HepG2 (cell line): ENCODE results near the gene EVC. TPM values are rescaled to one million over a fixed set of nuclear protein-coding genes. Genes with fewer than 3 reads are reported as not detected.

Source experiments
- ATAC-seq: fragments of 200-7000 bp; cut with Tn5 transposase; 3 replicates; pipeline ENCODE4 v1.9.1; 2020; ENCODE audit warnings: mild to moderate bottlenecking, moderate library complexity
- BruUV-seq: library from RNA; stranded (reverse); fragments of 400-500 nt; replicated peaks from 2 replicates; lab custom pipeline; 2021; lab: Mats Ljungman, UMichigan
- CTCF ChIA-PET: fragments of 300-600 bp; formaldehyde crosslinking; extraction: SDS; loops from one replicate; lab custom pipeline; 2021; ENCODE audit warnings: low total read pairs, inconsistent platforms, low intra/inter-chr PET ratio; lab: Yijun Ruan, JAX
- POLR2A ChIA-PET: fragments of 350-600 bp; sonication (Branson Sonifier 250); formaldehyde crosslinking; loops from one replicate; lab custom pipeline; 2020; ENCODE audit warnings: antibody characterized with exemption, inconsistent platforms; lab: Yijun Ruan, JAX
- DNase-seq: peaks from one replicate; pipeline ENCODE4 v3.0.0-alpha.2; 2015; ENCODE audit warnings: low spot score
- FAIRE-seq: peaks from 3 replicates; lab custom pipeline; 2011; peaks lifted over from hg19 to GRCh38; lab: Jason Lieb, UNC
- H2AFZ ChIP-seq: one replicate; pipeline ENCODE4 v1.6.1; 2011; ENCODE audit warnings: low read length, inconsistent platforms
- H3K27ac ChIP-seq: fragments of 300-600 bp; 3 replicates; pipeline ENCODE4 v1.8.0; 2011; ENCODE audit warnings: mixed run types, mild to moderate bottlenecking, mixed read lengths, low read length, inconsistent platforms; ENCODE audit not compliant: insufficient read depth; ENCODE audit errors: extremely low read length
- H3K27me3 ChIP-seq, 2 experiments: fragments of 200-600 bp in 1 of 2; 2 replicates in 1 of 2; 3 replicates in 1 of 2; pipeline versions ENCODE4 v1.6.0 to v1.8.0; 2011; ENCODE audit warnings: low read length in 2 of 2, mild to moderate bottlenecking in 2 of 2, moderate library complexity in 2 of 2, inconsistent platforms in 1 of 2; ENCODE audit not compliant: insufficient read depth in 2 of 2, control insufficient read depth in 1 of 2
- H3K36me3 ChIP-seq, 2 experiments: fragments of 200-600 bp in 1 of 2; replicated peaks in 1 of 2; 2 replicates in 1 of 2; 3 replicates in 1 of 2; pipeline versions ENCODE4 v1.5.1 to v1.8.0; 2011; ENCODE audit warnings: low read length in 2 of 2, inconsistent platforms in 1 of 2; ENCODE audit not compliant: insufficient read depth in 2 of 2, control insufficient read depth in 1 of 2
- H3K4me1 ChIP-seq: 2 replicates; pipeline ENCODE4 v1.5.1; 2012; ENCODE audit warnings: low read length, inconsistent platforms; ENCODE audit not compliant: insufficient read depth
- H3K4me2 ChIP-seq: 2 replicates; pipeline ENCODE4 v1.6.0; 2011; ENCODE audit warnings: low read depth, low read length, inconsistent platforms
- H3K4me3 ChIP-seq, 3 experiments: fragments of 200-600 bp in 1 of 3; sonication (generic), shearing (Covaris generic) in 1 of 3; replicated peaks in 1 of 3; 2 replicates each; pipeline ENCODE4 v1.5.1; 2011 to 2016; ENCODE audit warnings: low read length in 3 of 3, inconsistent platforms in 2 of 3, low read depth in 2 of 3, mild to moderate bottlenecking in 2 of 3, control low read depth in 1 of 3, mixed read lengths in 1 of 3; ENCODE audit not compliant: insufficient read depth in 1 of 3
- H3K79me2 ChIP-seq: one replicate; pipeline ENCODE4 v1.6.1; 2011; ENCODE audit warnings: low read length, inconsistent platforms; ENCODE audit not compliant: insufficient read depth
- H3K9ac ChIP-seq: 2 replicates; pipeline ENCODE4 v1.6.0; 2011; ENCODE audit warnings: mild to moderate bottlenecking, low read depth, low read length, inconsistent platforms; ENCODE audit not compliant: insufficient read depth
- H3K9me3 ChIP-seq: 2 replicates; pipeline ENCODE4 v1.5.1; 2012; ENCODE audit warnings: mild to moderate bottlenecking, low read length
- H4K20me1 ChIP-seq: 2 replicates; pipeline ENCODE4 v1.6.0; 2011; ENCODE audit warnings: inconsistent platforms, mild to moderate bottlenecking, low read length, moderate library complexity; ENCODE audit not compliant: insufficient read depth
- AFF4 ChIP-seq: sonication (generic); formaldehyde crosslinking; IDR thresholded peaks from 2 replicates; pipeline ENCODE4 v1.4.0; 2020; ENCODE audit warnings: missing genetic modification reagents
- ATF6 ChIP-seq: sonication (generic); formaldehyde crosslinking; conservative IDR thresholded peaks from 2 replicates; pipeline ENCODE4 v1.4.0; 2020; ENCODE audit warnings: missing genetic modification reagents
- BCL3 ChIP-seq: sonication (generic); formaldehyde crosslinking; IDR thresholded peaks from 2 replicates; pipeline ENCODE4 v1.5.1; 2020; ENCODE audit warnings: mild to moderate bottlenecking, missing genetic modification reagents, moderate library complexity
- DZIP1 ChIP-seq: sonication (generic); formaldehyde crosslinking; IDR thresholded peaks from 2 replicates; pipeline ENCODE4 v1.5.0; 2020; ENCODE audit warnings: mild to moderate bottlenecking, missing genetic modification reagents
- KMT2B ChIP-seq: IDR thresholded peaks from 2 replicates; pipeline ENCODE4 v1.6.1; 2016; ENCODE audit warnings: missing genetic modification reagents, missing compliant biosample characterization
- MATR3 ChIP-seq: sonication (generic); formaldehyde crosslinking; IDR thresholded peaks from 2 replicates; pipeline ENCODE4 v1.4.0; 2020; ENCODE audit warnings: missing genetic modification reagents
- NR0B2 ChIP-seq: sonication (generic); formaldehyde crosslinking; IDR thresholded peaks from 2 replicates; pipeline ENCODE4 v1.4.0; 2020; ENCODE audit warnings: mild to moderate bottlenecking, missing genetic modification reagents
- TCF7 ChIP-seq: sonication (generic); IDR thresholded peaks from 2 replicates; pipeline ENCODE4 v1.6.1; 2016; ENCODE audit warnings: antibody characterized with exemption, low read depth
- TCF7L2 ChIP-seq: IDR thresholded peaks from 2 replicates; pipeline ENCODE4 v1.6.1; 2011; ENCODE audit warnings: mild to moderate bottlenecking, low read depth, low read length, moderate library complexity
- ZNF451 ChIP-seq: sonication (generic); formaldehyde crosslinking; IDR thresholded peaks from 2 replicates; pipeline ENCODE4 v1.5.0; 2020; ENCODE audit warnings: mild to moderate bottlenecking, missing genetic modification reagents
- ZNF589 ChIP-seq: sonication (generic); formaldehyde crosslinking; conservative IDR thresholded peaks from 2 replicates; pipeline ENCODE4 v1.8.0; 2022; ENCODE audit warnings: mild to moderate bottlenecking, moderate library complexity, missing genetic modification reagents
- WGBS: methylation state at CpG from one replicate; pipeline ENCODE4 v1.1.6; 2017; ENCODE audit warnings: low lambda C conversion rate; 5-methylcytosine and 5-hydroxymethylcytosine counted together
- in situ Hi-C: cut with HindIII; loops from 2 replicates; pipeline ENCODE4 v1.10.0; 2017; ENCODE audit warnings: low pct_unique_long_range_greater_than_20kb; ENCODE audit not compliant: extremely low pct_ligation_motif_present
- intact Hi-C: fragments of 100-400 bp; cut with micrococcal nuclease; formaldehyde crosslinking; loops from one replicate; pipeline ENCODE4 v1.10.0; 2022; ENCODE audit not compliant: unreplicated experiment
- polyA plus RNA-seq, 8 experiments: library from polyadenylated mRNA; depleted of rRNA in 3 of 8; stranded (reverse) in 7 of 8; unstranded in 1 of 8; fragments of >200 nt; fragmentation: Illumina TruSeq in 4 of 8; extraction: Trizol in 4 of 8; gene quantifications; 2 replicates each; pipeline versions ENCODE4 v1.2.1 to v1.2.3, GENCODE V29; 2011 to 2016; ENCODE audit warnings: low read depth in 4 of 8, missing spikeins in 1 of 8, mixed read lengths in 1 of 8; ENCODE audit not compliant: insufficient read depth in 1 of 8
- total RNA-seq, 5 experiments: library from RNA; depleted of rRNA; stranded (reverse); fragments of >200 nt; fragmentation: Illumina TruSeq; extraction: Trizol; gene quantifications; 2 replicates each; pipeline ENCODE4 v1.2.3, GENCODE V29; 2016; ENCODE audit warnings: low read depth in 1 of 5

The EVC gene
- total and polyA plus RNA-seq, 2 of the 13 experiments (the other 11 are each of a cell fraction or from before 2014, with no cell fraction given): 3.1 to 4.9 TPM

GRCh38 chr4:5661237-5661636 lies 49.8 kb upstream of the EVC start:
- intact Hi-C loops: no loop called here
- 8% methylated on average over 4 of the region's 4 CpGs for WGBS
- POLR2A ChIA-PET: no interaction called here
- no peak for FAIRE-seq
- CTCF ChIA-PET: no interaction called here
- no peaks in the 10 kb centered on the region for H3K4me1 ChIP-seq
- no peak for ATAC-seq
- H3K9me3 ChIP-seq: no peaks in the 10 kb centered on the region
- TF ChIP-seq BCL3 (CRISPR knock-in tag) (no peak), AFF4 (CRISPR knock-in tag) (no peak), TCF7L2 (no peak), ZNF451 (no peak), MATR3 (CRISPR knock-in tag) (no peak), KMT2B (CRISPR knock-in tag) (no peak), ATF6 (CRISPR knock-in tag) (no peak), ZNF589 (CRISPR knock-in tag) (no peak), DZIP1 (CRISPR knock-in tag) (no peak), TCF7 (no peak), NR0B2 (CRISPR knock-in tag) (no peak)
- no peak overlapping the region for H3K9ac ChIP-seq
- H3K4me2 ChIP-seq: no peak overlapping the region
- H2AFZ ChIP-seq: no peak overlapping the region
- H3K4me3 ChIP-seq: no peak overlapping the region
- BruUV-seq: no TSS peak
- 0 out of 5 replicates have a peak, but pooled peaks cover 0 to 2% of the 10 kb centered on the region in 2 experiments for H3K27me3 ChIP-seq
- H4K20me1 ChIP-seq: no peaks in the 10 kb centered on the region
- H3K36me3 ChIP-seq: no peaks in the 10 kb centered on the region
- no peak for DNase-seq
- no peak overlapping the region for H3K27ac ChIP-seq
- H3K79me2 ChIP-seq: no peaks in the 10 kb centered on the region
- in situ Hi-C loops: no loop called here
